ENCODE measurements around the gene MARCHF10. TPM values are rescaled to one million over a fixed set of nuclear protein-coding genes. Genes with fewer than 3 reads are reported as not detected.

Gene MARCHF10
- total and polyA plus RNA-seq, 2 donors (not counting 3 experiments of a cell fraction or from before 2014, with no cell fraction given): 0.11 TPM; not detected in 1

DNA sequence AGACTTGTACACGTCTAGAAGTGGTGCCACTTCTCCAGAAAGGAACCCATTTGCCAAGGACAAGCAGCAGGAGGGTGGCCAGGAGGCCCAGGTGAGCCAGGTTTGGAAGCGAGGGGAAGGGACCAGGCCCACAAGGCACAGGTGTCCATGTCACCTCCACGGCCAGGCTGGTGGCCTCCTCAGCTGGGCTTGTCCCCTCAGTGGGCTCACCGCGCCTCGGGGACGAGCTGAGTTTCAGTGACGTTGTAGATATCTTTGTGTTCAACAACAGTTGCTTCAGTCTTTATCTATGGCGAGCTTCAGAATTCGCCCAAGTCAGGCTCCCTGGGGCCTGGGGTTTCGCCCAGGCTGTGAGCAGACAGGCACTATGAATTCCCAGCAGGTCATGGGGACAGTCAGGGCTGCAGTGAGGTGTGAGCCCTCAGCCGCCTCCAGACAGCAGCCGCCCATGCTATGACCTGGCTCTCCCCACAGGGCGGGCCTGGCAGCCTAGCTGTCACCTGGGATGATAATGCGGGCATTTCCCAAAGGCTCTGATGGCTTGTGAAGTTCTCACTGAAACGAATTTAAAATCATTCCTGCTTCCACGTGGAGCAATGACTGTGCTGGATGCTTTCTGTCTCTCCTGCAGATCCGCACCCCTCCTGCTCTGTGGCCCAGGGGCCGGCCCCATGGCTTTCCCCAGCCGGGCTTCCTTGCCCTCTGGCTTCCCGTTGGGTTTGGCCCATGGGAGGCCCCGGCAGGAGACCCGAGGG lies 91.1 kb downstream of the MARCHF10 start:
- intact Hi-C loops (cut with micrococcal nuclease) (no loop called here), dilution Hi-C loops (cut with MboI; ENCODE audit: extremely low pct_ligation_motif_present, low sequenced_read_pairs) (no loop called here)
- no peak for FAIRE-seq
- POLR2A ChIA-PET: interaction anchor here (0.7 kb wide), 1 partner anchor 246 kb away, joined by 5 read pairs; no protein-coding TSS in a partner anchor
- Histone ChIP-seq H4K20me1 (replicated peaks; ENCODE audit: control insufficient read depth, extremely low read depth, insufficient read depth, low read length) (no peaks in the 10 kb centered on the region), H3K9me3 (replicated peaks; ENCODE audit: control insufficient read depth, insufficient read depth, low read length) (no peaks in the 10 kb centered on the region), H2AFZ (ENCODE audit: low read depth, low read length) (no peak overlapping the region), H3K36me3 (ENCODE audit: control insufficient read depth in 2 of 2, extremely low read depth in 1 of 2, insufficient read depth in 2 of 2, low read length in 2 of 2) (no peaks in the 10 kb centered on the region), H3K9ac (replicated peaks; ENCODE audit: extremely low read depth, insufficient read depth, low read length) (no peak overlapping the region), H3K9me1 (replicated peaks; ENCODE audit: control insufficient read depth, extremely low read depth, insufficient read depth, low read length) (no peaks in the 10 kb centered on the region), H3K27ac (ENCODE audit: insufficient read depth, low read depth, low read length) (no peak overlapping the region), H3K4me2 (ENCODE audit: insufficient read depth, low read length) (no peak overlapping the region), H3K79me2 (ENCODE audit: control insufficient read depth, insufficient read depth, low read length) (no peaks in the 10 kb centered on the region), H3K27me3 (ENCODE audit: control insufficient read depth in 2 of 2, insufficient read depth in 2 of 2, low read length in 2 of 2) (peaks cover 6 to 13% of the 10 kb centered on the region in 2 experiments), H3K4me1 (ENCODE audit: control insufficient read depth, extremely low read depth, insufficient read depth, low read length) (no peaks in the 10 kb centered on the region), H3K4me3 (replicated peaks in 1 of 3; ENCODE audit: insufficient read depth in 1 of 3, low read depth in 1 of 3, low read length in 3 of 3) (no peak overlapping the region)
- no peak for DNase-seq (ENCODE audit: low read depth, low spot score)
- no TSS peak for BruUV-seq (replicated peaks)
- TF ChIP-seq POLR2A (IDR thresholded peaks at IDR 0.05; ENCODE audit: low read depth, low read length): no peak
- TF ChIP-seq FOS (IDR thresholded peaks at IDR 0.05; ENCODE audit: borderline replicate concordance, insufficient read depth, low read length): no peak
- TF ChIP-seq, protein P1, sequence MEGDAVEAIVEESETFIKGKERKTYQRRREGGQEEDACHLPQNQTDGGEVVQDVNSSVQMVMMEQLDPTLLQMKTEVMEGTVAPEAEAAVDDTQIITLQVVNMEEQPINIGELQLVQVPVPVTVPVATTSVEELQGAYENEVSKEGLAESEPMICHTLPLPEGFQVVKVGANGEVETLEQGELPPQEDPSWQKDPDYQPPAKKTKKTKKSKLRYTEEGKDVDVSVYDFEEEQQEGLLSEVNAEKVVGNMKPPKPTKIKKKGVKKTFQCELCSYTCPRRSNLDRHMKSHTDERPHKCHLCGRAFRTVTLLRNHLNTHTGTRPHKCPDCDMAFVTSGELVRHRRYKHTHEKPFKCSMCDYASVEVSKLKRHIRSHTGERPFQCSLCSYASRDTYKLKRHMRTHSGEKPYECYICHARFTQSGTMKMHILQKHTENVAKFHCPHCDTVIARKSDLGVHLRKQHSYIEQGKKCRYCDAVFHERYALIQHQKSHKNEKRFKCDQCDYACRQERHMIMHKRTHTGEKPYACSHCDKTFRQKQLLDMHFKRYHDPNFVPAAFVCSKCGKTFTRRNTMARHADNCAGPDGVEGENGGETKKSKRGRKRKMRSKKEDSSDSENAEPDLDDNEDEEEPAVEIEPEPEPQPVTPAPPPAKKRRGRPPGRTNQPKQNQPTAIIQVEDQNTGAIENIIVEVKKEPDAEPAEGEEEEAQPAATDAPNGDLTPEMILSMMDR (IDR thresholded peaks at IDR 0.05; ENCODE audit: extremely low read depth in 1 of 2, insufficient read depth in 1 of 2, low read depth in 1 of 2, low read length in 2 of 2): no peak
- CTCF ChIA-PET: interaction anchor here (1.2 kb wide), 1 partner anchor 12 kb away, joined by 3 read pairs; no protein-coding TSS in a partner anchor

DNA sequence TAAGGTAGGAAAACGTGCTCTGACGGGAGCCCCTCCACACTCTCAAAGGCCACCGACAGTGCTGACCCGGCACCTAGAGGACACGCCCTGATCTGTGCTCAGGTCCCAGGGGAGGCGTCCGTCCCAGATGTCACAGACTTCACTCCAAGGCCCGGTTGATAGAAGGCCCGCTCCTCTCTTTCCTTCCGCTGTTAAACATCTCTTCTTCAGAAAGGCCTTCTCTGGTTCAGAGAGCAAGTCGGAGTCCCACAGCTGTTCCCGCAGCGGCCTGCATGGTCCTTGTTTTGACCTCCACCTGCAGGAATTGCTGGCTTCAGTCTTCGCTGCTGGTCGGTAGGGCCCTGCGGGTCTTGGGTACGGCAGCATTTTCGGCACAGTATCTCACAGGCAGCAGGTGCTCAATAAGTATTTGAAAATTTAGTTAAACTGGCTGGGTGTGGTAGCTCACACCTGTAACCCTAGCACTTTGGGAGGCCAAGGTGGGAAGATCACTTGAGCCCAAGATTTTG lies 92.2 kb downstream of the MARCHF10 start:
- no peak for DNase-seq (ENCODE audit: low read depth, low spot score)
- Histone ChIP-seq H2AFZ (ENCODE audit: low read depth, low read length) (no peak overlapping the region), H3K4me1 (ENCODE audit: control insufficient read depth, extremely low read depth, insufficient read depth, low read length) (no peaks in the 10 kb centered on the region), H3K4me3 (replicated peaks in 1 of 3; ENCODE audit: insufficient read depth in 1 of 3, low read depth in 1 of 3, low read length in 3 of 3) (no peak overlapping the region), H3K36me3 (ENCODE audit: control insufficient read depth in 2 of 2, extremely low read depth in 1 of 2, insufficient read depth in 2 of 2, low read length in 2 of 2) (no peaks in the 10 kb centered on the region), H3K9me1 (replicated peaks; ENCODE audit: control insufficient read depth, extremely low read depth, insufficient read depth, low read length) (no peaks in the 10 kb centered on the region), H3K9me3 (replicated peaks; ENCODE audit: control insufficient read depth, insufficient read depth, low read length) (no peaks in the 10 kb centered on the region), H3K27ac (ENCODE audit: insufficient read depth, low read depth, low read length) (no peak overlapping the region), H3K4me2 (ENCODE audit: insufficient read depth, low read length) (no peak overlapping the region), H3K79me2 (ENCODE audit: control insufficient read depth, insufficient read depth, low read length) (no peaks in the 10 kb centered on the region), H3K27me3 (ENCODE audit: control insufficient read depth in 2 of 2, insufficient read depth in 2 of 2, low read length in 2 of 2) (peaks cover 9 to 22% of the 10 kb centered on the region in 2 experiments), H4K20me1 (replicated peaks; ENCODE audit: control insufficient read depth, extremely low read depth, insufficient read depth, low read length) (no peaks in the 10 kb centered on the region), H3K9ac (replicated peaks; ENCODE audit: extremely low read depth, insufficient read depth, low read length) (no peak overlapping the region)
- BruUV-seq (replicated peaks): no TSS peak
- intact Hi-C loops (cut with micrococcal nuclease): no loop called here
- dilution Hi-C loops (cut with MboI; ENCODE audit: extremely low pct_ligation_motif_present, low sequenced_read_pairs): no loop called here
- FAIRE-seq: no peak
- CTCF ChIA-PET: interaction anchor here (1.2 kb wide), 1 partner anchor 11 kb away, joined by 3 read pairs; no protein-coding TSS in a partner anchor
- POLR2A ChIA-PET: interaction anchor here (0.7 kb wide), 1 partner anchor 247 kb away, joined by 5 read pairs; no protein-coding TSS in a partner anchor
- TF ChIP-seq GATA2 (IDR thresholded peaks at IDR 0.05; ENCODE audit: insufficient read depth, insufficient read length, low read depth, low read length): no peak
- TF ChIP-seq FOS (IDR thresholded peaks at IDR 0.05; ENCODE audit: borderline replicate concordance, insufficient read depth, low read length): no peak
- TF ChIP-seq, protein P1 (IDR thresholded peaks at IDR 0.05; ENCODE audit: extremely low read depth in 1 of 2, insufficient read depth in 1 of 2, low read depth in 1 of 2, low read length in 2 of 2): no peak
